ENCODE measurements around the gene KIF26B.

The KIF26B gene

DNA sequence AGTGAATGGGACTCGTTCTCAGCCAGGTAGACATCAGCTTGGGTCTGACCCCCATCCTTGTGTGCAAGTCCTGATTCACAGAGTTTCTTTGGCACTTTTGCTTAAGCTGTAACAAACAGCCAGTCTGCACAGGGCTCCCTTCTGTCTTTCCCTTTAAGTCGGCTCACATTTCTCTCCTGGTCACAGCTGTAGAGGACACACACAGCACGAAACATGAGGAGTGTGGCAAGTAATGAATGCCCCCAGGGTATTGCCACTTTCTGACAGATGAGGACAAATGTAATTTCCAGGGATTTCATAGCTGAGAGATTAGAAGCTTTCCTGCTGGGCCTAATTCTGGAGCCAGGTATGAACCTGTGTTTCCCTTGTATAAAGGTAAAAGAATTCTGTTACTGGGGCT lies 423.5 kb downstream of the KIF26B start (continued):
- TF ChIP-seq, protein P1, sequence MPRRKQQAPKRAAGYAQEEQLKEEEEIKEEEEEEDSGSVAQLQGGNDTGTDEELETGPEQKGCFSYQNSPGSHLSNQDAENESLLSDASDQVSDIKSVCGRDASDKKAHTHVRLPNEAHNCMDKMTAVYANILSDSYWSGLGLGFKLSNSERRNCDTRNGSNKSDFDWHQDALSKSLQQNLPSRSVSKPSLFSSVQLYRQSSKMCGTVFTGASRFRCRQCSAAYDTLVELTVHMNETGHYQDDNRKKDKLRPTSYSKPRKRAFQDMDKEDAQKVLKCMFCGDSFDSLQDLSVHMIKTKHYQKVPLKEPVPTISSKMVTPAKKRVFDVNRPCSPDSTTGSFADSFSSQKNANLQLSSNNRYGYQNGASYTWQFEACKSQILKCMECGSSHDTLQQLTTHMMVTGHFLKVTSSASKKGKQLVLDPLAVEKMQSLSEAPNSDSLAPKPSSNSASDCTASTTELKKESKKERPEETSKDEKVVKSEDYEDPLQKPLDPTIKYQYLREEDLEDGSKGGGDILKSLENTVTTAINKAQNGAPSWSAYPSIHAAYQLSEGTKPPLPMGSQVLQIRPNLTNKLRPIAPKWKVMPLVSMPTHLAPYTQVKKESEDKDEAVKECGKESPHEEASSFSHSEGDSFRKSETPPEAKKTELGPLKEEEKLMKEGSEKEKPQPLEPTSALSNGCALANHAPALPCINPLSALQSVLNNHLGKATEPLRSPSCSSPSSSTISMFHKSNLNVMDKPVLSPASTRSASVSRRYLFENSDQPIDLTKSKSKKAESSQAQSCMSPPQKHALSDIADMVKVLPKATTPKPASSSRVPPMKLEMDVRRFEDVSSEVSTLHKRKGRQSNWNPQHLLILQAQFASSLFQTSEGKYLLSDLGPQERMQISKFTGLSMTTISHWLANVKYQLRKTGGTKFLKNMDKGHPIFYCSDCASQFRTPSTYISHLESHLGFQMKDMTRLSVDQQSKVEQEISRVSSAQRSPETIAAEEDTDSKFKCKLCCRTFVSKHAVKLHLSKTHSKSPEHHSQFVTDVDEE (CRISPR knock-in tag; IDR thresholded peaks at IDR 0.05), result no peak
- TF ChIP-seq ZFP3 (CRISPR knock-in tag; IDR thresholded peaks at IDR 0.05) (no peak), OSR1 (CRISPR knock-in tag; IDR thresholded peaks at IDR 0.05) (no peak), TCF4 (CRISPR knock-in tag; IDR thresholded peaks at IDR 0.05; ENCODE audit: borderline replicate concordance) (no peak), CSDC2 (CRISPR knock-in tag; IDR thresholded peaks at IDR 0.05) (no peak), ZFP30 (CRISPR knock-in tag; IDR thresholded peaks at IDR 0.05) (no peak), ZNF8 (CRISPR knock-in tag; IDR thresholded peaks at IDR 0.05) (no peak)
- TF ChIP-seq, protein P2, sequence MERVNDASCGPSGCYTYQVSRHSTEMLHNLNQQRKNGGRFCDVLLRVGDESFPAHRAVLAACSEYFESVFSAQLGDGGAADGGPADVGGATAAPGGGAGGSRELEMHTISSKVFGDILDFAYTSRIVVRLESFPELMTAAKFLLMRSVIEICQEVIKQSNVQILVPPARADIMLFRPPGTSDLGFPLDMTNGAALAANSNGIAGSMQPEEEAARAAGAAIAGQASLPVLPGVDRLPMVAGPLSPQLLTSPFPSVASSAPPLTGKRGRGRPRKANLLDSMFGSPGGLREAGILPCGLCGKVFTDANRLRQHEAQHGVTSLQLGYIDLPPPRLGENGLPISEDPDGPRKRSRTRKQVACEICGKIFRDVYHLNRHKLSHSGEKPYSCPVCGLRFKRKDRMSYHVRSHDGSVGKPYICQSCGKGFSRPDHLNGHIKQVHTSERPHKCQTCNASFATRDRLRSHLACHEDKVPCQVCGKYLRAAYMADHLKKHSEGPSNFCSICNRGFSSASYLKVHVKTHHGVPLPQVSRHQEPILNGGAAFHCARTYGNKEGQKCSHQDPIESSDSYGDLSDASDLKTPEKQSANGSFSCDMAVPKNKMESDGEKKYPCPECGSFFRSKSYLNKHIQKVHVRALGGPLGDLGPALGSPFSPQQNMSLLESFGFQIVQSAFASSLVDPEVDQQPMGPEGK (CRISPR knock-in tag; IDR thresholded peaks at IDR 0.05; ENCODE audit: borderline replicate concordance), result no peak

DNA sequence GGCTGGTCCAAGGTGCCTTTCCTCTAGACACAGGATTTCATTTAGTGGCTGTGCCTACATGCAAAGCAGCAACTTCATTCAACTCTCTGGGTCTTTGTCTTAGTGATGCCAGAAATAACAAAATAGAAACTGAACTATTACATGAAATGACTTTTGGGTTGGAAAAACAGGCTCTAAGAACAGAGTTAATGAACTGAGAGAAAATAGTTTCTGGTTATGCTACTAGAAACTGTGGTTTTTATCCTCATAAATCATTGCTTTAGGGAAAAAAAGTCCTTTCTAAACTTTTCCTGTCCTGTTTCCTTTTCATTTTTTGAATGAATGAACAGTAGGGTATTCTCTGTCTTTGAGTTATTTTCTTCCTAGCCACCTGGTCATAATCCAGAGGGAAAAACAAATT lies 424.0 kb downstream of the KIF26B start:
- ATAC-seq, result no peak
- TF ChIP-seq ESRRG (CRISPR knock-in tag; IDR thresholded peaks at IDR 0.05), result no peak
- TF ChIP-seq, protein P1 (CRISPR knock-in tag; IDR thresholded peaks at IDR 0.05), result no peak
- no peak for TF ChIP-seq CSDC2 (CRISPR knock-in tag; IDR thresholded peaks at IDR 0.05)
- TF ChIP-seq, protein P2 (CRISPR knock-in tag; IDR thresholded peaks at IDR 0.05; ENCODE audit: borderline replicate concordance), result no peak
- TF ChIP-seq ZNF70 (CRISPR knock-in tag; IDR thresholded peaks at IDR 0.05), result no peak
- no peak for TF ChIP-seq PPARA (CRISPR knock-in tag; IDR thresholded peaks at IDR 0.05; ENCODE audit: borderline replicate concordance)
- TF ChIP-seq, protein P3, sequence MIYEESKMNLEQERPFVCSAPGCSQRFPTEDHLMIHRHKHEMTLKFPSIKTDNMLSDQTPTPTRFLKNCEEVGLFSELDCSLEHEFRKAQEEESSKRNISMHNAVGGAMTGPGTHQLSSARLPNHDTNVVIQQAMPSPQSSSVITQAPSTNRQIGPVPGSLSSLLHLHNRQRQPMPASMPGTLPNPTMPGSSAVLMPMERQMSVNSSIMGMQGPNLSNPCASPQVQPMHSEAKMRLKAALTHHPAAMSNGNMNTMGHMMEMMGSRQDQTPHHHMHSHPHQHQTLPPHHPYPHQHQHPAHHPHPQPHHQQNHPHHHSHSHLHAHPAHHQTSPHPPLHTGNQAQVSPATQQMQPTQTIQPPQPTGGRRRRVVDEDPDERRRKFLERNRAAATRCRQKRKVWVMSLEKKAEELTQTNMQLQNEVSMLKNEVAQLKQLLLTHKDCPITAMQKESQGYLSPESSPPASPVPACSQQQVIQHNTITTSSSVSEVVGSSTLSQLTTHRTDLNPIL (CRISPR knock-in tag; IDR thresholded peaks at IDR 0.05; ENCODE audit: low read depth), result no peak
- TF ChIP-seq ARNTL (CRISPR knock-in tag; IDR thresholded peaks at IDR 0.05; ENCODE audit: borderline replicate concordance, low read depth), result no peak
- no peak for TF ChIP-seq ZFP3 (CRISPR knock-in tag; IDR thresholded peaks at IDR 0.05)
- no peak for TF ChIP-seq TOX (CRISPR knock-in tag; IDR thresholded peaks at IDR 0.05; ENCODE audit: borderline replicate concordance)
- TF ChIP-seq GLIS3 (CRISPR knock-in tag; IDR thresholded peaks at IDR 0.05), result no peak
- no peak for TF ChIP-seq SNAI2 (CRISPR knock-in tag; IDR thresholded peaks at IDR 0.05)
- no peak for TF ChIP-seq BACH2 (CRISPR knock-in tag; IDR thresholded peaks at IDR 0.05; ENCODE audit: borderline replicate concordance)
- TF ChIP-seq ISL1 (CRISPR knock-in tag; IDR thresholded peaks at IDR 0.05), result no peak
- TF ChIP-seq, protein P4, sequence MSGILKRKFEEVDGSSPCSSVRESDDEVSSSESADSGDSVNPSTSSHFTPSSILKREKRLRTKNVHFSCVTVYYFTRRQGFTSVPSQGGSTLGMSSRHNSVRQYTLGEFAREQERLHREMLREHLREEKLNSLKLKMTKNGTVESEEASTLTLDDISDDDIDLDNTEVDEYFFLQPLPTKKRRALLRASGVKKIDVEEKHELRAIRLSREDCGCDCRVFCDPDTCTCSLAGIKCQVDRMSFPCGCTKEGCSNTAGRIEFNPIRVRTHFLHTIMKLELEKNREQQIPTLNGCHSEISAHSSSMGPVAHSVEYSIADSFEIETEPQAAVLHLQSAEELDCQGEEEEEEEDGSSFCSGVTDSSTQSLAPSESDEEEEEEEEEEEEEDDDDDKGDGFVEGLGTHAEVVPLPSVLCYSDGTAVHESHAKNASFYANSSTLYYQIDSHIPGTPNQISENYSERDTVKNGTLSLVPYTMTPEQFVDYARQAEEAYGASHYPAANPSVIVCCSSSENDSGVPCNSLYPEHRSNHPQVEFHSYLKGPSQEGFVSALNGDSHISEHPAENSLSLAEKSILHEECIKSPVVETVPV (CRISPR knock-in tag; IDR thresholded peaks at IDR 0.05), result no peak
- no peak for TF ChIP-seq ZFP30 (CRISPR knock-in tag; IDR thresholded peaks at IDR 0.05)
- TF ChIP-seq ZNF8 (CRISPR knock-in tag; IDR thresholded peaks at IDR 0.05), result no peak

Data from SK-N-SH treated with all-trans-retinoic acid at 6 μM for 48 hours (cell line).